ENCODE measurements around the gene VIT.

VIT gene

DNA sequence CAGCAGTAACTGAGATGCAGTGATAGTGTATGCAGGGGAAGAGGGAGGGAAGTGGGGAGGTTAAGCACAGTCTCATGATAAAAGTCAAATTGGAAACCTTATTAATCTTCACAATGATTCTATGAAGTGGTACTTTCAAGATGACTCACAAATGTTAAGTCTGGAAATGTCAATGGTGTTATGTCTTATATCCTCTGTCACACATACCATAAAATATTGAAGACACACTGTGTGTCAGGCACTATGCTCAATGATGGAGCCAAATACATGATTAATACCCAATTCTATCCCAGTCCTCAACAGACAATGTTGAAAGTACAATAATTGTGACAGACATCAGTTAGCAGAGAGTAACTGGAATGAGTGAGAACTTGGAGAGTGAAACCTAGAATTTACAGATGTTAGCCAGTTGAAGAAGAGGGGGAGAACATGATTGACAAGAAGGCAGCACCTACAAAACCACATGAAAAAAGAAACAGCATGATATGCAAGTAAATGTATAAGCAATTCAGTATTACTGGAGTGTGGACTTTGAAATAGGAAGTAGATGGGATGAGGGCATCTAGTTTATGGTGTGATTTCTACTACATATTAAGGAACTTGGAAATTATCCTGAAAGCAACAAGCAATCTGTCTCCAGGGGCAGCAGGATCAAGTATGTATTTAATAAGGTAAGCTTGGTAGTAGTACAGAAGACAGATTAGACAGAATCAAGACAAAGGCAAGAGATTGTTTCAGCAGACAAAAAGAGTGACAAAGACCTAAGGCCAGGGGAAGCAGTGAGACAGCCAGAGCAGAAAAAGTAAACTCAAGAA is 162.3 kb downstream of the VIT start:
- no peak for DNase-seq (ENCODE audit: low read depth, low spot score)

DNA sequence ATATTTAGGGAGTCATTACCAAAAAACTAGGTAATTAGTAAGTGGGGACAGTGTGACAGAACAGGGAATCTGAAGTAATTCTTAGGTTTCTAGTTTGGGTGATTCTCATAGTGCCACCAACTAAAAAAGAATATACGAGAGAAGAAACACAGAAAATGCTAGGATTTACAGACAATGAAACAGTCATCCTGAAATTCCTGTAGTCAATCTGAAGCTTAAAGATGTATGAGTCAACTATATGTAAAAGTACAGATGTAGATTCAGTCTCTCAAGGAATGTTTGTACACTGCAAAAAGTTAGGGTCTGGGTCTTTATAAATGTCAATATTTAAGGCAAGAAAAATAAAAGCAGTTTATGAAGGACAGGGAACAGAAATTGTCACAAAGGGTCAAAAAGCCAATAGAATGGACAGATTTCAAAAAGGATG is 162.9 kb downstream of the VIT start:
- DNase-seq (ENCODE audit: low read depth, low spot score), result no peak

DNA sequence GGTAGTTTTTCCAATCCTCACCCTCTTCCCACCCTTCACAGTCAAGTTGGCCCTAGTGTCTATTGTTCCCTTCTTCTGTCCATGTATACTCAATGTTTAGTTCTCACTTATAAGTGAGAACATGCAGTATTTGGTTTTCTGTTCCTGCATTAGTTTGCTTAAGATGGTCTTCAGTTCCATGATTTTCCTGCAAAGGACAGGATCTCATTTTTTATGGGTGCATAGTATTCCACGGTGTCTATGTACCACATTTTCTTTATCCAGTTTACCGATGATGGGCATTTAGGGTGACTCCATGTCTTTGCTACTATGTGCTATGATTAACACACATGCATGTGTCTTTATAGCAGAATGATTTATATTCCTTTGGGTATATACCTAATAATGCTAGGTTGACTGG is 165.4 kb downstream of the VIT start:
- no peak for DNase-seq (ENCODE audit: low read depth, low spot score)
